A673 (cell line): Measurements from ENCODE around the gene KLK3. TPM values are rescaled to one million over a fixed set of nuclear protein-coding genes. Genes with fewer than 3 reads are reported as not detected.
"Not testable (repeated sequence)": the region's sequence is repeated elsewhere in the genome, so short reads cannot be mapped to it uniquely, and the experiment has no call there.

ENCODE experiments used
- BruUV-seq: library from RNA; stranded (reverse); fragments of 400-500 nt; replicated peaks from 2 replicates; lab custom pipeline; 2021; lab: Mats Ljungman, UMichigan
- CTCF ChIA-PET: fragments of 300-600 bp; sonication (Branson Sonifier 250); formaldehyde crosslinking; loops from one replicate; lab custom pipeline; 2022; ENCODE audit warnings: antibody characterized with exemption; lab: Charles Lee
- POLR2A ChIA-PET: fragments of 300-600 bp; sonication (Branson Sonifier 250); formaldehyde crosslinking; loops from one replicate; lab custom pipeline; 2022; ENCODE audit warnings: antibody characterized with exemption; ENCODE audit not compliant: low non-redundant PET; lab: Charles Lee
- DNase-seq: peaks from one replicate; pipeline ENCODE4 v3.0.0-alpha.2; 2015; ENCODE audit warnings: low spot score
- H3K27ac ChIP-seq: fragments of 200-600 bp; sonication (generic); 2 replicates; pipeline ENCODE4 v1.5.1; 2016; ENCODE audit warnings: mixed run types, low read depth, mild to moderate bottlenecking, mixed read lengths, antibody characterized with exemption, low read length; ENCODE audit not compliant: poor library complexity, severe bottlenecking
- H3K27me3 ChIP-seq: fragments of 200-600 bp; sonication (generic); replicated peaks from 2 replicates; pipeline ENCODE4 v1.6.1; 2017; ENCODE audit warnings: mixed run types, low read depth, mild to moderate bottlenecking, mixed read lengths, antibody characterized with exemption, low read length; ENCODE audit not compliant: insufficient read depth, poor library complexity
- H3K36me3 ChIP-seq: fragments of 200-600 bp; sonication (generic); 2 replicates; pipeline ENCODE4 v1.6.1; 2016; ENCODE audit warnings: mixed run types, mild to moderate bottlenecking, mixed read lengths, antibody characterized with exemption, low read length; ENCODE audit not compliant: insufficient read depth, poor library complexity, severe bottlenecking
- H3K4me1 ChIP-seq: fragments of 200-600 bp; sonication (generic); 2 replicates; pipeline ENCODE4 v1.6.1; 2017; ENCODE audit warnings: mixed run types, mild to moderate bottlenecking, mixed read lengths, antibody characterized with exemption, low read length; ENCODE audit not compliant: insufficient read depth, poor library complexity, severe bottlenecking
- H3K4me3 ChIP-seq: fragments of 200-600 bp; sonication (generic); 2 replicates; pipeline ENCODE4 v1.5.1; 2016; ENCODE audit warnings: low read depth, mixed run types, mild to moderate bottlenecking, mixed read lengths, low read length; ENCODE audit not compliant: poor library complexity, severe bottlenecking
- H3K9me3 ChIP-seq: fragments of 200-600 bp; sonication (generic); 2 replicates; pipeline ENCODE4 v1.6.1; 2016; ENCODE audit warnings: mixed run types, low read depth, mild to moderate bottlenecking, mixed read lengths, antibody characterized with exemption, low read length; ENCODE audit not compliant: poor library complexity, severe bottlenecking
- CTCF ChIP-seq: fragments of 300-800, 200-600 bp; sonication (generic); conservative IDR thresholded peaks from 2 replicates; pipeline ENCODE4 v1.5.1; 2017; ENCODE audit warnings: low read depth, mild to moderate bottlenecking, antibody characterized with exemption, low read length, moderate library complexity, mixed read lengths
- EZH2 ChIP-seq: fragments of 200-600 bp; sonication (generic); IDR thresholded peaks from 2 replicates; pipeline ENCODE4 v1.6.1; 2017; ENCODE audit warnings: borderline replicate concordance, low read depth, mild to moderate bottlenecking, mixed read lengths, antibody characterized with exemption, low read length; ENCODE audit not compliant: poor library complexity, severe bottlenecking
- intact Hi-C: fragments of 100-400 bp; cut with micrococcal nuclease; formaldehyde crosslinking; loops from one replicate; pipeline ENCODE4 v1.10.0; 2022; ENCODE audit not compliant: unreplicated experiment
- total RNA-seq: library from RNA; stranded (reverse); gene quantifications from 2 replicates; pipeline ENCODE4 v1.2.3, GENCODE V29; 2021

Gene KLK3
- total RNA-seq, 1 experiment from 2014 or later = not detected

- CTCF ChIA-PET = no interaction called here
- BruUV-seq = no TSS peak
Observed at GRCh38 chr19:50894478-50895356, 40.0 kb downstream of the KLK3 start.

GRCh38 chr19:50896089-50896590, 41.4 kb downstream of the KLK3 start:
- H3K27ac ChIP-seq, H3K4me3 ChIP-seq, BruUV-seq, POLR2A ChIA-PET, H3K4me1 ChIP-seq, H3K27me3 ChIP-seq, H3K36me3 ChIP-seq, H3K9me3 ChIP-seq, intact Hi-C loops, DNase-seq: not testable (repeated sequence)
- CTCF ChIA-PET = interaction anchor here (0.7 kb wide), 1 partner anchor 244 kb away, joined by 3 read pairs; no protein-coding TSS in a partner anchor

More at GRCh38 chr19:50894478-50895356, 40.0 kb downstream of the KLK3 start:
- DNase-seq = no peak
- no peaks in the 10 kb centered on the region for H3K4me1 ChIP-seq
- TF ChIP-seq EZH2 (no peak), CTCF (no peak)
- no peaks in the 10 kb centered on the region for H3K36me3 ChIP-seq
- H3K9me3 ChIP-seq = no peaks in the 10 kb centered on the region
- POLR2A ChIA-PET = no interaction called here
- H3K27ac ChIP-seq = no peak overlapping the region
- peaks cover 8% of the 10 kb centered on the region for H3K27me3 ChIP-seq
- H3K4me3 ChIP-seq = no peak overlapping the region
- intact Hi-C loops = no loop called here

- no peaks in the 10 kb centered on the region for H3K36me3 ChIP-seq
- no peaks in the 10 kb centered on the region for H3K9me3 ChIP-seq
- H3K4me3 ChIP-seq = no peak overlapping the region
- H3K27me3 ChIP-seq = peaks cover 8% of the 10 kb centered on the region
- no TSS peak for BruUV-seq
- H3K27ac ChIP-seq = no peak overlapping the region
- DNase-seq = no peak
- no peak for TF ChIP-seq CTCF
- TF ChIP-seq EZH2 = no peak
- ChIA-PET CTCF (interaction anchor here (0.7 kb wide), 1 partner anchor 245 kb away, joined by 3 read pairs; no protein-coding TSS in a partner anchor), POLR2A (no interaction called here)
- intact Hi-C loops = no loop called here
- H3K4me1 ChIP-seq = no peaks in the 10 kb centered on the region
Observed at GRCh38 chr19:50896591-50897190, 42.0 kb downstream of the KLK3 start.
